Activated naive CD4-positive, alpha-beta T cell treated with anti-CD3 and anti-CD28 coated beads, Interleukin-2, amount 50 U/mL, for 72 hours (primary cell): ENCODE measurements around the gene KDSR. TPM values are rescaled to one million over a fixed set of nuclear protein-coding genes. Genes with fewer than 3 reads are reported as not detected.

Experiments used
- ATAC-seq, 2 donors: fragments of 150-1000 bp; cut with Tn5 transposase; 2 replicates each; pipeline ENCODE4 v1.10.0; 2021; ENCODE audit warnings: mild to moderate bottlenecking in 2 of 2, moderate library complexity in 2 of 2
- DNase-seq, 2 donors: peaks; one replicate each; pipeline ENCODE4 v3.0.0; 2021 to 2022; ENCODE audit warnings: low spot score in 2 of 2
- H3K27ac Mint-ChIP-seq, 2 donors: one replicate each; pipeline ENCODE4 v1.8.0; 2022; ENCODE audit warnings: mild to moderate bottlenecking in 2 of 2, mixed read lengths in 2 of 2
- H3K36me3 Mint-ChIP-seq, 2 donors: one replicate each; pipeline ENCODE4 v1.8.0; 2022; ENCODE audit warnings: mixed read lengths in 2 of 2
- H3K9me3 Mint-ChIP-seq, 2 donors: one replicate each; pipeline ENCODE4 v1.8.0; 2022; ENCODE audit warnings: mixed read lengths in 2 of 2
- total RNA-seq, 2 donors: library from RNA; stranded (reverse); gene quantifications; one replicate each; pipeline ENCODE4 v1.2.3, GENCODE V29; 2022

Gene KDSR
- total RNA-seq, 2 donors from 2014 or later: 69.1 to 90.1 TPM

DNA sequence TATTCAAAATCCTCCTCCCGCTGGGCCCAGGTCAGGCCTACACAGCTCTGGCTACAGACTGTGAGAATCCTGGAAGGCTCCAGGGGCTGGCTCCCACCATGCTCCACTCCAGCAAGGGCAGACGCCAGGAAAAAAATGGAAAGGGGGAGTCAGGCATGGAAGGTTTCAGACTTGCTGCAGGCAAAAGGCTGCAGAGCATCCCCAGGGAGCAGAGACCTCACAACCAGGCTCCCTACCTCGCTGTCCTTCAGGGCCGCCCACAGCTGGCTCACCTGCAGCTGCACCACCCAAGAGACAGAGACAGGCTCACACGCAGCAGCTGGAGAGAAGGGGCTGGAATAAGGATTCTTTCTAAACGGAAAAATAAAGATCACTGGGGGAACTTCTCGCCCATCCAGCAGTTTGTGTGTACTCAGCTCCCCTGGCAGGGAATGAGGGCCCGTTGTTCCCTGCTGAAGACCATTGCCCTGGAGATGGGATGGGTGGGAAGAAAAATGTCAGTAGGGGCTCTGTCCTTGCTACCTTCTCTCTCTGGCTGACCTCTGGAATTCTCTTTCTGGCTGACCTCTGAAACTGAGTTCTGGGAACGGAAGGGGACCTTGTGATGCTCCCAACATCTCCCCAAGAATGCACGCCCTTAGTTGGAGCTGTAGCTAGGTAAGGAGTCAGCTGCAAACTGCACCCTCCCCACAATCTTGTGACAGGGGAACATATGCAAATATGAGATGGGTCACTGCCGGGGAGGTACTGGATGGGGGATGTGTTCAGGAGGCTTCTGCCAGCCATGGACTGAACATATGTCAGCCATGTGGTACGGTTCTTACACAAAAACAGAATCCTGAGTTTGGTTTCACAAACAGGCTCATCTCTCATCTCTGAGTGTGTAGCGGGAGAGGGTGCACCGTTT lies 81.9 kb downstream of the KDSR start:
- H3K27ac Mint-ChIP-seq: peak overlapping the region in 1 of 2 donors; percentile 40
- peaks cover 14 to 45% of the 10 kb centered on the region in 2 donors for H3K36me3 Mint-ChIP-seq
- no peak for DNase-seq
- peak; percentile 24 to 47 for ATAC-seq
- peaks cover 0 to 6% of the 10 kb centered on the region in 2 donors for H3K9me3 Mint-ChIP-seq

DNA sequence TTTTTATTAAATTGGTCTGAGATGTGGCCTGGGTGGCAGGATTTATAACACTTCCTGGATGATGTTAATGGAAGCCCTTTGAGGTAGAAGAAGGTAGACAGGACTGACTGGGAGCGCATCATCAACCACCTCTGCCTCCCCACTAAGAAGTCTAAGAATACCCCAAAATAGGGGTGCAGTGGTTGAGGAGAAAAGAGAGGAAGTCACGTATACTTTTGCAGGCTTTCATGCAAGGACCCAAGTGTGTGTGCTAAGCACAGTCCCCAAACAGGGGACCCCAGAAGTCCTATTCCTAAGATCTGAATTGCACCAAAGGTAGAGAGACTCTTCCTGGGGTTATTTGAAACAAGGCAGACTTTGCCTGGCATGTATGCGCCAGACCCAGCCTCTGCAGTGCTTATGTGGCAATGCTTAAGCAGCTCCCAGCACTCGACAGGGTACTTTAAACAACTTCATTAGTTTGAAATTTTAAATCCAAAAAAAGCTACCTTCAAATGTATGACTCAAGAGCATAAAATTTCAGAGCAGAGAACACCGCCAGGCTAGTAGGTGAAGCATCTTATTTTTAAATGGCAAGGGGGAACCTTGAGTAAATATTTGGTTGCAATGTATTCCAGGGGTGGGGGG lies 82.7 kb downstream of the KDSR start:
- DNase-seq: no peak
- Mint-ChIP-seq H3K36me3 (peaks cover 9 to 50% of the 10 kb centered on the region in 2 donors), H3K27ac (peak overlapping the region in 1 of 2 donors; percentile 40), H3K9me3 (peaks cover 0 to 6% of the 10 kb centered on the region in 2 donors)
- ATAC-seq: no peak

DNA sequence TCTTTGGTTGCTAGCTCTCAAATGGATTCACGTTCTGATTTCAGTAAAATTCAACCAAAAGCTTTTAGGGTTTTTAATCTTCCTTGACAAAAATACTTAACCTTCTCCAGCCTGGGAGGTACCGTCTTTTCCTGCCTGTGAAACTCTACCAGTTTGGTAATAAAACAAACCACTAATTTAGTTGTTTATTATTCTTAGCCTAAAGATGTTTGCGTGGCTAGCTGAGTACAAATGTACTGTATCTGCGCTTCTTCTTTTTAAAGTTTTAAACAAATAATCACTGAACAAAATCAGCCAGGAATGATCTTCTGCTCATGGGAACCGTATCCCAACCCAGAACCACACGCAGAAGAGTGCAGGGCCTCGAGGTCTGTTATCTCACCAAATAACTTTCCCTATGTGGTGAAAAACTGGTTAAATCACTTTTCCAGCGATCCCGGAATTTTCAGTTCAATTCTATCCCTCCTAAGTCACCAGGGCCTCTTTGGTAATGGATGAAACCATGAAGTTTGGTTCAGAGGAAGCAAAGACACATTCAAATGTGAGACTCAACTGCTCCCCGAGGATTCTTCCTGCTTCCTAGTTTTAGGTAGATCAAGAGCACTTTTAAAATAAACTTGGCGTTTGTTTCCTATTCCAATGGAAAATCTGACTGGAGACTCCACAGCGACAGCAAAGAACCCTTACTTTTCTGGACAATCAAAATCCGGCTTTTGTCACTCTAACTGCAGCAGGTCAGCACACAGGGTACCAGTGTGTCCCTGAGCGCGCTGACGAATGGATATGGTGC lies 83.5 kb downstream of the KDSR start:
- peak overlapping the region in 1 of 2 donors; percentile 6 for H3K27ac Mint-ChIP-seq

DNA sequence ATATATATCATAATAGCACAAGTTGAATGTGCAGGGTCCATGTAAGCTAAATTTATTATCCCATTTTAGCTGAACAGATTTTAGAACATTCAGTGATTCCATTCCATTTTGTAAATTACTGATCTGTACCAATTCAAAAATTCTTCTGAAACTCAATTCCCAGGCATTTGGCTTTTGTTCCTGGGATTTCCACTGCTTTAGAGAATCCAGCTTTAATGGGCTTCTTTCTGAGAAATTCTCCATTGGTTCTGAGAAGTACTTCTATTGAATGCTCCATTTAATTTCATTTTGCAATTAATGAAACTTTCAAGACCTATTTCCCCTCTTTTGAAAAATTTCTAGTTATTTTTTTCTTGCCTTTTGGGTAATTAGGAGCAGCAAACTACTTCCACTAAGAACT lies 84.2 kb downstream of the KDSR start:
- Mint-ChIP-seq H3K9me3 (peaks cover 0 to 6% of the 10 kb centered on the region in 2 donors), H3K36me3 (peaks cover 9 to 65% of the 10 kb centered on the region in 2 donors), H3K27ac (no peak overlapping the region)
- DNase-seq: no peak
- ATAC-seq: no peak

More for the DNA sequence above, 83.5 kb downstream of the KDSR start:
- DNase-seq: no peak
- ATAC-seq: no peak
- peaks cover 9 to 57% of the 10 kb centered on the region in 2 donors for H3K36me3 Mint-ChIP-seq
- peaks cover 0 to 6% of the 10 kb centered on the region in 2 donors for H3K9me3 Mint-ChIP-seq

Other genes with a start within 250 kb of the KDSR start
- gene BCL2, start 47.4 kb downstream of the KDSR start, total RNA-seq: 10 to 100 TPM; 56.5 to 83.5 TPM
- 10 to 100 TPM; 48.5 to 55.5 TPM for gene VPS4B, start 55.3 kb upstream of the KDSR start, total RNA-seq
- not detected for gene SERPINB5, start 109.8 kb upstream of the KDSR start, total RNA-seq
- gene SERPINB12, start 175.2 kb upstream of the KDSR start, total RNA-seq: not detected
- gene SERPINB13, start 220.1 kb upstream of the KDSR start, total RNA-seq: not detected